Neuronal stem cell (in vitro differentiated cells): Measurements from ENCODE around the gene RALGAPA2.

Experiments
- DNase-seq: peaks from one replicate; pipeline ENCODE4 v3.0.0-alpha.2; 2013; ENCODE audit warnings: low spot score
- H2AFZ ChIP-seq: one replicate; pipeline ENCODE4 v1.6.1; 2013; ENCODE audit warnings: mild to moderate bottlenecking, low read length, inconsistent platforms
- H2AK5ac ChIP-seq: 2 replicates; pipeline ENCODE4 v1.6.1; 2013; ENCODE audit warnings: low read depth, mild to moderate bottlenecking, inconsistent platforms, low read length, moderate library complexity, mixed read lengths
- H2BK120ac ChIP-seq: 2 replicates; pipeline ENCODE4 v1.6.1; 2013; ENCODE audit warnings: low read depth, mild to moderate bottlenecking, inconsistent platforms, low read length, moderate library complexity, mixed read lengths
- H2BK12ac ChIP-seq: one replicate; pipeline ENCODE4 v1.6.1; 2013; ENCODE audit warnings: low read length, inconsistent platforms
- H2BK15ac ChIP-seq: 2 replicates; pipeline ENCODE4 v1.6.1; 2013; ENCODE audit warnings: mild to moderate bottlenecking, low read length, inconsistent platforms, mixed read lengths
- H2BK5ac ChIP-seq: one replicate; pipeline ENCODE4 v1.6.1; 2013; ENCODE audit warnings: inconsistent platforms, mild to moderate bottlenecking, low read length, moderate library complexity
- H3K14ac ChIP-seq: one replicate; pipeline ENCODE4 v1.6.1; 2013; ENCODE audit warnings: low read length, inconsistent platforms
- H3K18ac ChIP-seq: 2 replicates; pipeline ENCODE4 v1.6.1; 2013; ENCODE audit warnings: low read length, inconsistent platforms
- H3K23ac ChIP-seq: 2 replicates; pipeline ENCODE4 v1.6.1; 2013; ENCODE audit warnings: low read depth, mild to moderate bottlenecking, mixed read lengths, low read length, inconsistent platforms; ENCODE audit not compliant: poor library complexity
- H3K27ac ChIP-seq: replicated peaks from 3 replicates; pipeline ENCODE4 v1.5.1; 2013; ENCODE audit warnings: low read length, inconsistent platforms
- H3K27me3 ChIP-seq, 3 experiments: 2 replicates each; pipeline ENCODE4 v1.6.1; 2013; ENCODE audit warnings: low read length in 3 of 3, mild to moderate bottlenecking in 2 of 3, inconsistent platforms in 1 of 3, low read depth in 1 of 3, mixed read lengths in 1 of 3, moderate library complexity in 1 of 3; ENCODE audit not compliant: control insufficient read depth in 3 of 3, insufficient read depth in 3 of 3
- H3K36me3 ChIP-seq, 2 donors: replicated peaks in 1 of 2; 2 replicates each; pipeline ENCODE4 v1.6.1; 2013; ENCODE audit warnings: low read length in 2 of 2; ENCODE audit not compliant: control insufficient read depth in 2 of 2, insufficient read depth in 2 of 2
- H3K4ac ChIP-seq: 2 replicates; pipeline ENCODE4 v1.6.1; 2013; ENCODE audit warnings: inconsistent platforms, mild to moderate bottlenecking, low read length, moderate library complexity
- H3K4me1 ChIP-seq, 2 donors: 1 replicate in 1 of 2; 2 replicates in 1 of 2; pipeline ENCODE4 v1.6.1; 2013; ENCODE audit warnings: low read length in 2 of 2, low read depth in 1 of 2; ENCODE audit not compliant: control insufficient read depth in 2 of 2, insufficient read depth in 1 of 2
- H3K4me2 ChIP-seq: one replicate; pipeline ENCODE4 v1.6.1; 2013; ENCODE audit warnings: mild to moderate bottlenecking, low read length, inconsistent platforms; ENCODE audit not compliant: insufficient read depth, poor library complexity, severe bottlenecking
- H3K4me3 ChIP-seq, 2 donors: 2 replicates each; pipeline ENCODE4 v1.5.1; 2013; ENCODE audit warnings: low read length in 2 of 2, mild to moderate bottlenecking in 2 of 2, inconsistent platforms in 1 of 2, moderate library complexity in 1 of 2
- H3K79me1 ChIP-seq: one replicate; pipeline ENCODE4 v1.6.1; 2013; ENCODE audit warnings: low read depth, mild to moderate bottlenecking, inconsistent platforms, low read length, moderate library complexity
- H3K9ac ChIP-seq: one replicate; pipeline ENCODE4 v1.6.1; 2013; ENCODE audit warnings: mild to moderate bottlenecking, low read depth, low read length, inconsistent platforms; ENCODE audit not compliant: poor library complexity
- H3K9me3 ChIP-seq, 2 donors: replicated peaks in 1 of 2; 2 replicates each; pipeline versions ENCODE3 to v1.6.1; 2013; ENCODE audit warnings: low read length in 2 of 2, mild to moderate bottlenecking in 2 of 2, inconsistent platforms in 1 of 2, low read depth in 1 of 2, mixed read lengths in 1 of 2, moderate library complexity in 1 of 2; ENCODE audit not compliant: control insufficient read depth in 2 of 2, insufficient read depth in 1 of 2
- H4K8ac ChIP-seq: one replicate; pipeline ENCODE4 v1.6.1; 2013; ENCODE audit warnings: low read depth, mild to moderate bottlenecking, inconsistent platforms, low read length, moderate library complexity
- H4K91ac ChIP-seq: one replicate; pipeline ENCODE4 v1.6.1; 2013; ENCODE audit warnings: low read length, low read depth, mild to moderate bottlenecking, inconsistent platforms; ENCODE audit not compliant: poor library complexity
- WGBS, 2 donors: extraction: QIAGEN DNeasy Blood & Tissue Kit; methylation state at CpG; one replicate each; pipeline ENCODE4 v1.1.7; 2013; ENCODE audit warnings: missing lambda C conversion rate in 2 of 2, mixed read lengths in 1 of 2; ENCODE audit not compliant: insufficient read length in 2 of 2, insufficient replicate concordance in 1 of 2; ENCODE audit errors: extremely low coverage in 2 of 2; 5-methylcytosine and 5-hydroxymethylcytosine counted together

The RALGAPA2 gene

GRCh38 chr20:20677186-20677585, 35.3 kb downstream of the RALGAPA2 start:
- H2BK15ac ChIP-seq: no peak overlapping the region
- H2BK12ac ChIP-seq: no peak overlapping the region
- H3K9ac ChIP-seq: no peak overlapping the region
- no peak overlapping the region for H3K18ac ChIP-seq
- H2AFZ ChIP-seq: no peak overlapping the region
- H4K91ac ChIP-seq: no peak overlapping the region
- H3K36me3 ChIP-seq: no peaks in the 10 kb centered on the region
- no peaks in the 10 kb centered on the region for H3K9me3 ChIP-seq
- no peak for DNase-seq
- no peak overlapping the region for H4K8ac ChIP-seq
- no peaks in the 10 kb centered on the region for H3K79me1 ChIP-seq
- no peak overlapping the region for H3K23ac ChIP-seq
- H2BK120ac ChIP-seq: no peak overlapping the region
- H3K14ac ChIP-seq: no peak overlapping the region
- no peak overlapping the region for H2BK5ac ChIP-seq
- no CpG with 5 or more reads among the region's 3 CpGs for WGBS, 2 donors
- H2AK5ac ChIP-seq: no peak overlapping the region
- H3K27me3 ChIP-seq: no peaks in the 10 kb centered on the region
- no peaks in the 10 kb centered on the region for H3K4me1 ChIP-seq
- no peak overlapping the region for H3K4me2 ChIP-seq
- no peak overlapping the region for H3K27ac ChIP-seq
- no peak overlapping the region for H3K4me3 ChIP-seq
- H3K4ac ChIP-seq: no peak overlapping the region

DNA sequence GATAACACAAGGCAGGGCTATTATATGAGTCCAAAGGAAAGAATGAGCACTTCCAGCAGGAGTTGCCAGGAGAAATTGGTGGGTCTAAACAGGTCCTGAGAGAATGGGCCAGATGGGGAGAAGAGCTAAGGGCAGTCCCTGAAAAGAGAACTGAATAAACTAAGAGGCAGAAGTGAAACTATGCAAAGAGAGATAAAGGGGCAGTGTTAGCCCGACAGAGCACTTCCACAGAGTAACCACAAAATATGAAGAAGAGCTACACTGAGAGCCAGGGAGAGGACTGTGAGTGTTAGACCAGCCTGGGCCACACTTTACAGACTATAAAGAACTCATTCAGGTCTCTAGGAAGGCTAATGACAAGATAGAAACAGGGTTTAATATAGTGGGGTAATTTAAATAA, 43.8 kb downstream of the RALGAPA2 start:
- Histone ChIP-seq H4K91ac (no peak overlapping the region), H2BK5ac (no peak overlapping the region), H2BK120ac (no peak overlapping the region), H3K4me1 (peaks cover 5 to 6% of the 10 kb centered on the region in 2 donors), H4K8ac (no peak overlapping the region), H3K14ac (no peak overlapping the region), H3K18ac (no peak overlapping the region), H2BK15ac (no peak overlapping the region), H3K27me3 (no peaks in the 10 kb centered on the region), H3K36me3 (no peaks in the 10 kb centered on the region), H3K27ac (no peak overlapping the region), H2AK5ac (no peak overlapping the region), H3K4me2 (no peak overlapping the region), H2AFZ (no peak overlapping the region), H3K4me3 (no peak overlapping the region), H3K79me1 (no peaks in the 10 kb centered on the region), H3K4ac (no peak overlapping the region), H3K9ac (no peak overlapping the region), H3K9me3 (no peaks in the 10 kb centered on the region), H2BK12ac (no peak overlapping the region), H3K23ac (no peak overlapping the region)
- DNase-seq: no peak
- no CpG with 5 or more reads among the region's 1 CpG for WGBS, 2 donors

- H2AK5ac ChIP-seq: no peak overlapping the region
- no peak overlapping the region for H3K18ac ChIP-seq
- no peak overlapping the region for H2BK12ac ChIP-seq
- H3K4me3 ChIP-seq: no peak overlapping the region
- H4K8ac ChIP-seq: no peak overlapping the region
- peak overlapping the region; percentile 65 for H2AFZ ChIP-seq
- H3K9me3 ChIP-seq: no peaks in the 10 kb centered on the region
- H3K4me1 ChIP-seq: peaks cover 2 to 6% of the 10 kb centered on the region in 2 donors
- no peaks in the 10 kb centered on the region for H3K27me3 ChIP-seq
- no peak overlapping the region for H3K4ac ChIP-seq
- WGBS, 2 donors: no CpG with 5 or more reads among the region's 5 CpGs
- no peak overlapping the region for H2BK120ac ChIP-seq
- H3K9ac ChIP-seq: no peak overlapping the region
- H3K14ac ChIP-seq: no peak overlapping the region
- no peak overlapping the region for H3K23ac ChIP-seq
- no peak overlapping the region for H2BK5ac ChIP-seq
- H3K36me3 ChIP-seq: no peaks in the 10 kb centered on the region
- no peak for DNase-seq
- no peak overlapping the region for H2BK15ac ChIP-seq
- H3K4me2 ChIP-seq: no peak overlapping the region
- no peak overlapping the region for H4K91ac ChIP-seq
- H3K79me1 ChIP-seq: no peaks in the 10 kb centered on the region
- H3K27ac ChIP-seq: no peak overlapping the region
Observed at GRCh38 chr20:20666359-20666758, 46.1 kb downstream of the RALGAPA2 start.

DNA sequence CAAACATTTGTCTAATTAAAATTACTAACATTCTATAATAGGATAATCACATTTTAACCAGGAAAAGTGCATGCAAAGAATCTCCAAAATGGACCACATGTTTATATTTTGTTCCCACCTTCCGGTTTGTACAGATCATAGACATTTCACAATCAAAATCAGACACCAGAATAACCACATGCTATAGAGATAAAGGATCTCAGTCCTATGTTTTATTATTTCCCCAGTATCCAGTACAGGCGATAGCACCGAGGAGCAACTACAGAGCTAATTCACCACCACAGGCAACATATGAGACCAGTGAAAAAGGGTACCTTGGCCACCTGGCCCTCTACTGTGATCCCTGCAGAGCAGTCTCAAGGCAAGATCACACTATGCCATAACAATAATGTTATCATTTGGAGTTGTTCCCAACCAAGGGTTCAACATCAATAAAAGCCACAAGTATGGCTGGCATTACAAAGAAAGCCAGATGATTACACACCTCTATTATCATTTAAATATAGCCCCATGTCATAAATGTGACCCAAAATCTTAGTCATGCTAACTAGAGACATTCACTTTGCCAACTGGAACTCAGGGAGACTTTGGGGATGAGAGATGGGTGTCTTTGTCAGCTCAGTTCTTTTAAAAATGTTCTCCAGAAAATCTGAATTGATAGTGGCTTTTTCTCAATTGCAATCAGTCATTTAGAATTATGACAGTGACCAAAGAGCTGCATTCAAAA, 46.7 kb downstream of the RALGAPA2 start:
- no peaks in the 10 kb centered on the region for H3K27me3 ChIP-seq
- no peak overlapping the region for H2BK5ac ChIP-seq
- H4K8ac ChIP-seq: no peak overlapping the region
- no CpG with 5 or more reads among the region's 3 CpGs for WGBS, 2 donors
- DNase-seq: no peak
- H3K27ac ChIP-seq: no peak overlapping the region
- no peak overlapping the region for H2BK15ac ChIP-seq
- H2AK5ac ChIP-seq: no peak overlapping the region
- no peak overlapping the region for H3K9ac ChIP-seq
- no peak overlapping the region for H4K91ac ChIP-seq
- H2AFZ ChIP-seq: no peak overlapping the region
- no peaks in the 10 kb centered on the region for H3K79me1 ChIP-seq
- no peak overlapping the region for H2BK120ac ChIP-seq
- H3K9me3 ChIP-seq: no peaks in the 10 kb centered on the region
- H3K4me1 ChIP-seq: peaks cover 2 to 6% of the 10 kb centered on the region in 2 donors
- no peak overlapping the region for H3K4ac ChIP-seq
- no peak overlapping the region for H3K23ac ChIP-seq
- H3K4me3 ChIP-seq: no peak overlapping the region
- H2BK12ac ChIP-seq: no peak overlapping the region
- no peak overlapping the region for H3K4me2 ChIP-seq
- no peak overlapping the region for H3K18ac ChIP-seq
- no peaks in the 10 kb centered on the region for H3K36me3 ChIP-seq
- no peak overlapping the region for H3K14ac ChIP-seq
